Testis (tissue), 2 donors: Measurements from ENCODE around the gene NR2E3.

Source experiments
- POLR2A ChIP-seq: fragments of 450-650 bp; IDR thresholded peaks from one replicate; pipeline ENCODE4 v1.6.1; 2017; ENCODE audit warnings: antibody characterized with exemption, mild to moderate bottlenecking, moderate library complexity
- TF ChIP-seq, protein P1 (sequence below), 3 experiments: fragments of 450-650 bp in 2 of 3; fragments of 200-600 bp in 1 of 3; sonication (generic) in 1 of 3; IDR thresholded peaks; one replicate each; pipeline ENCODE4 v1.5.1; 2016 to 2019; ENCODE audit warnings: antibody characterized with exemption in 3 of 3, mild to moderate bottlenecking in 2 of 3, moderate library complexity in 1 of 3

DNA sequence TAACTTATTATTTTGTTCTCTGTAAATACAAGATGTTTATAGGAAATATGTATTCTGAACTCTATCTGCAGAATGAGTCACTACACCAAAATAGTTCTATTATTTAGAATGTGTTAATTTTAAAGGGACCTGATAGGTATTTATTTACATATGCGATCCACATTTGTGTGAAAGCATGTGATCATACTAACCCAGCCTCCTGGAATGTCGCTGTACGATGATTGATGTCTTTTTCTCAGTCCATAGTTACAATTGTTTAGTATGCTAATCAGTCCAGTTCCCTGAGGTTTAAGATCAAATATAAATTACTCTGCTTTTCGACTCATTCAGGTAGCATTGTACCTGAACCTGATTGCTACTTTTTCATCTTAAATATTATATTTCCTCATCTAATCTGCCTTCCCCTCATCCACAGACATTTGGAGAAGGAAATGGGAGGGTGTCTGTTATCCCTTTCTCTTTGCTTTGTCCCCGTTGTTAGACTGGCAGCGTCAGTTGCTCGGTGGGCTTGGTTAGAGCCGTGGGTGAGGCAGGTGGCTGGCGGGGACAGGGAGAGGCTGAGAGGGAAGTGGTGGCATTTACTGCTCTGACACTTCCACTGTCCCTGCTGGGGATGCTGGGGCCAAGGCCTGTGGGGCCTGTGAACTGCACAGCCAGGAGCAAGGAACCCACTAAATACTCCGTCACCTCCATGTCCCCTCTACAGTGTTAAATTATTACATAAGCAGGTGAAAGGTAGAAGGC is 27.8 kb upstream of the NR2E3 start:
- TF ChIP-seq, protein P1, sequence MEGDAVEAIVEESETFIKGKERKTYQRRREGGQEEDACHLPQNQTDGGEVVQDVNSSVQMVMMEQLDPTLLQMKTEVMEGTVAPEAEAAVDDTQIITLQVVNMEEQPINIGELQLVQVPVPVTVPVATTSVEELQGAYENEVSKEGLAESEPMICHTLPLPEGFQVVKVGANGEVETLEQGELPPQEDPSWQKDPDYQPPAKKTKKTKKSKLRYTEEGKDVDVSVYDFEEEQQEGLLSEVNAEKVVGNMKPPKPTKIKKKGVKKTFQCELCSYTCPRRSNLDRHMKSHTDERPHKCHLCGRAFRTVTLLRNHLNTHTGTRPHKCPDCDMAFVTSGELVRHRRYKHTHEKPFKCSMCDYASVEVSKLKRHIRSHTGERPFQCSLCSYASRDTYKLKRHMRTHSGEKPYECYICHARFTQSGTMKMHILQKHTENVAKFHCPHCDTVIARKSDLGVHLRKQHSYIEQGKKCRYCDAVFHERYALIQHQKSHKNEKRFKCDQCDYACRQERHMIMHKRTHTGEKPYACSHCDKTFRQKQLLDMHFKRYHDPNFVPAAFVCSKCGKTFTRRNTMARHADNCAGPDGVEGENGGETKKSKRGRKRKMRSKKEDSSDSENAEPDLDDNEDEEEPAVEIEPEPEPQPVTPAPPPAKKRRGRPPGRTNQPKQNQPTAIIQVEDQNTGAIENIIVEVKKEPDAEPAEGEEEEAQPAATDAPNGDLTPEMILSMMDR (IDR thresholded peaks at IDR 0.05): no peak
- no peak for TF ChIP-seq POLR2A
